ENCODE measurements around the gene BLNK. TPM values are rescaled to one million over a fixed set of nuclear protein-coding genes. Genes with fewer than 3 reads are reported as not detected.

Gene BLNK
- total and polyA plus RNA-seq, 2 of the 13 experiments (the other 11 are each of a cell fraction or from before 2014, with no cell fraction given), result not detected

DNA sequence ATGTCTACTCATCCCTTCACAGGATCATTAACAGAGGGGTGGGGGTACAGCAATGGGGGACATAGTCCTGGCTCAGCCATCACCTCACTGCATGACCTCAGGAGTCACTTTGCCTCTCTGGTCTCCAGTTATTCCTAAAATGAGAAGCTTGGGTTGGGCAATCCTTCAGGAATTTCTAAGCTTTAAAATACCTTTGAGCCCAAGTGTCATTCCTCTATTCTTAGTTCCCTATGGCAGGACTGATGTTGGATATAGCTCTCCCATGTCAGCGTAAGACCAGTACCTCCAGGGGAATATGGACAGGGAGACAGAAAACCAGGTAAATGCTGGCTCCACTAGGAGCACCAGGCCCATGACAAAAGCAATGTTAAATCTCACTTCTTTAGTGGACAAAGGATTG lies 34.5 kb downstream of the BLNK start:
- TF ChIP-seq, protein P1, sequence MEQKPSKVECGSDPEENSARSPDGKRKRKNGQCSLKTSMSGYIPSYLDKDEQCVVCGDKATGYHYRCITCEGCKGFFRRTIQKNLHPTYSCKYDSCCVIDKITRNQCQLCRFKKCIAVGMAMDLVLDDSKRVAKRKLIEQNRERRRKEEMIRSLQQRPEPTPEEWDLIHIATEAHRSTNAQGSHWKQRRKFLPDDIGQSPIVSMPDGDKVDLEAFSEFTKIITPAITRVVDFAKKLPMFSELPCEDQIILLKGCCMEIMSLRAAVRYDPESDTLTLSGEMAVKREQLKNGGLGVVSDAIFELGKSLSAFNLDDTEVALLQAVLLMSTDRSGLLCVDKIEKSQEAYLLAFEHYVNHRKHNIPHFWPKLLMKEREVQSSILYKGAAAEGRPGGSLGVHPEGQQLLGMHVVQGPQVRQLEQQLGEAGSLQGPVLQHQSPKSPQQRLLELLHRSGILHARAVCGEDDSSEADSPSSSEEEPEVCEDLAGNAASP (CRISPR knock-in tag; IDR thresholded peaks at IDR 0.05; ENCODE audit: borderline replicate concordance), result no peak
- no peak for TF ChIP-seq GATA4 (IDR thresholded peaks at IDR 0.05; ENCODE audit: borderline replicate concordance, low read depth)
- TF ChIP-seq CAMTA2 (CRISPR knock-in tag; IDR thresholded peaks at IDR 0.05; ENCODE audit: borderline replicate concordance), result no peak
- no peak for TF ChIP-seq ZNF446 (CRISPR knock-in tag; IDR thresholded peaks at IDR 0.05)
- TF ChIP-seq, protein P2, sequence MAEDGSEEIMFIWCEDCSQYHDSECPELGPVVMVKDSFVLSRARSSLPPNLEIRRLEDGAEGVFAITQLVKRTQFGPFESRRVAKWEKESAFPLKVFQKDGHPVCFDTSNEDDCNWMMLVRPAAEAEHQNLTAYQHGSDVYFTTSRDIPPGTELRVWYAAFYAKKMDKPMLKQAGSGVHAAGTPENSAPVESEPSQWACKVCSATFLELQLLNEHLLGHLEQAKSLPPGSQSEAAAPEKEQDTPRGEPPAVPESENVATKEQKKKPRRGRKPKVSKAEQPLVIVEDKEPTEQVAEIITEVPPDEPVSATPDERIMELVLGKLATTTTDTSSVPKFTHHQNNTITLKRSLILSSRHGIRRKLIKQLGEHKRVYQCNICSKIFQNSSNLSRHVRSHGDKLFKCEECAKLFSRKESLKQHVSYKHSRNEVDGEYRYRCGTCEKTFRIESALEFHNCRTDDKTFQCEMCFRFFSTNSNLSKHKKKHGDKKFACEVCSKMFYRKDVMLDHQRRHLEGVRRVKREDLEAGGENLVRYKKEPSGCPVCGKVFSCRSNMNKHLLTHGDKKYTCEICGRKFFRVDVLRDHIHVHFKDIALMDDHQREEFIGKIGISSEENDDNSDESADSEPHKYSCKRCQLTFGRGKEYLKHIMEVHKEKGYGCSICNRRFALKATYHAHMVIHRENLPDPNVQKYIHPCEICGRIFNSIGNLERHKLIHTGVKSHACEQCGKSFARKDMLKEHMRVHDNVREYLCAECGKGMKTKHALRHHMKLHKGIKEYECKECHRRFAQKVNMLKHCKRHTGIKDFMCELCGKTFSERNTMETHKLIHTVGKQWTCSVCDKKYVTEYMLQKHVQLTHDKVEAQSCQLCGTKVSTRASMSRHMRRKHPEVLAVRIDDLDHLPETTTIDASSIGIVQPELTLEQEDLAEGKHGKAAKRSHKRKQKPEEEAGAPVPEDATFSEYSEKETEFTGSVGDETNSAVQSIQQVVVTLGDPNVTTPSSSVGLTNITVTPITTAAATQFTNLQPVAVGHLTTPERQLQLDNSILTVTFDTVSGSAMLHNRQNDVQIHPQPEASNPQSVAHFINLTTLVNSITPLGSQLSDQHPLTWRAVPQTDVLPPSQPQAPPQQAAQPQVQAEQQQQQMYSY (CRISPR knock-in tag; IDR thresholded peaks at IDR 0.05), result no peak
- no peak for TF ChIP-seq NFE2L2 (IDR thresholded peaks at IDR 0.05; ENCODE audit: low read length)
- TF ChIP-seq POLR2AphosphoS2 (IDR thresholded peaks at IDR 0.05; ENCODE audit: low read depth, low read length), result no peak
- TF ChIP-seq FOSL1 (CRISPR knock-in tag; IDR thresholded peaks at IDR 0.05; ENCODE audit: borderline replicate concordance), result no peak
- TF ChIP-seq MATR3 (CRISPR knock-in tag; IDR thresholded peaks at IDR 0.05), result no peak
- no peak for TF ChIP-seq ZNF205 (CRISPR knock-in tag; IDR thresholded peaks at IDR 0.05)
- TF ChIP-seq, protein P3, sequence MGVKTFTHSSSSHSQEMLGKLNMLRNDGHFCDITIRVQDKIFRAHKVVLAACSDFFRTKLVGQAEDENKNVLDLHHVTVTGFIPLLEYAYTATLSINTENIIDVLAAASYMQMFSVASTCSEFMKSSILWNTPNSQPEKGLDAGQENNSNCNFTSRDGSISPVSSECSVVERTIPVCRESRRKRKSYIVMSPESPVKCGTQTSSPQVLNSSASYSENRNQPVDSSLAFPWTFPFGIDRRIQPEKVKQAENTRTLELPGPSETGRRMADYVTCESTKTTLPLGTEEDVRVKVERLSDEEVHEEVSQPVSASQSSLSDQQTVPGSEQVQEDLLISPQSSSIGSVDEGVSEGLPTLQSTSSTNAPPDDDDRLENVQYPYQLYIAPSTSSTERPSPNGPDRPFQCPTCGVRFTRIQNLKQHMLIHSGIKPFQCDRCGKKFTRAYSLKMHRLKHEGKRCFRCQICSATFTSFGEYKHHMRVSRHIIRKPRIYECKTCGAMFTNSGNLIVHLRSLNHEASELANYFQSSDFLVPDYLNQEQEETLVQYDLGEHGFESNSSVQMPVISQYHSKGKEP (CRISPR knock-in tag; IDR thresholded peaks at IDR 0.05), result no peak
- no peak for TF ChIP-seq RFX5 (IDR thresholded peaks at IDR 0.05; ENCODE audit: low read depth, low read length)
- TF ChIP-seq, protein P4, sequence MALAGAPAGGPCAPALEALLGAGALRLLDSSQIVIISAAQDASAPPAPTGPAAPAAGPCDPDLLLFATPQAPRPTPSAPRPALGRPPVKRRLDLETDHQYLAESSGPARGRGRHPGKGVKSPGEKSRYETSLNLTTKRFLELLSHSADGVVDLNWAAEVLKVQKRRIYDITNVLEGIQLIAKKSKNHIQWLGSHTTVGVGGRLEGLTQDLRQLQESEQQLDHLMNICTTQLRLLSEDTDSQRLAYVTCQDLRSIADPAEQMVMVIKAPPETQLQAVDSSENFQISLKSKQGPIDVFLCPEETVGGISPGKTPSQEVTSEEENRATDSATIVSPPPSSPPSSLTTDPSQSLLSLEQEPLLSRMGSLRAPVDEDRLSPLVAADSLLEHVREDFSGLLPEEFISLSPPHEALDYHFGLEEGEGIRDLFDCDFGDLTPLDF (CRISPR knock-in tag; IDR thresholded peaks at IDR 0.05), result no peak
- TF ChIP-seq ZFYVE20 (CRISPR knock-in tag; IDR thresholded peaks at IDR 0.05; ENCODE audit: borderline replicate concordance, low read depth), result no peak
- TF ChIP-seq RNF2 (conservative IDR thresholded peaks at IDR 0.05; ENCODE audit: low read depth), result no peak
- ATAC-seq (no peak), DNase-seq (ENCODE audit: low spot score) (no peak), FAIRE-seq (no peak)
- in situ Hi-C loops (cut with HindIII; ENCODE audit: extremely low pct_ligation_motif_present, low pct_unique_long_range_greater_than_20kb), result no loop called here
- Histone ChIP-seq H3K79me2 (ENCODE audit: insufficient read depth, low read length) (no peaks in the 10 kb centered on the region), H3K36me3 (replicated peaks in 1 of 2; ENCODE audit: control insufficient read depth in 1 of 2, insufficient read depth in 2 of 2, low read length in 2 of 2) (no peaks in the 10 kb centered on the region), H3K9me3 (ENCODE audit: low read length) (no peaks in the 10 kb centered on the region), H2AFZ (ENCODE audit: low read length) (no peak overlapping the region), H4K20me1 (ENCODE audit: insufficient read depth, low read length) (no peaks in the 10 kb centered on the region), H3K27ac (ENCODE audit: extremely low read length, insufficient read depth, low read length) (no peak overlapping the region), H3K4me1 (ENCODE audit: insufficient read depth, low read length) (0 out of 2 replicates have a peak, but pooled peaks cover 9% of the 10 kb centered on the region), H3K4me2 (ENCODE audit: low read depth, low read length) (no peak overlapping the region), H3K4me3 (replicated peaks in 1 of 3; ENCODE audit: insufficient read depth in 1 of 3, low read depth in 2 of 3, low read length in 3 of 3) (no peak overlapping the region), H3K9ac (ENCODE audit: insufficient read depth, low read depth, low read length) (no peak overlapping the region), H3K27me3 (ENCODE audit: control insufficient read depth in 1 of 2, insufficient read depth in 2 of 2, low read length in 2 of 2) (no peaks in the 10 kb centered on the region)
- POLR2A ChIA-PET, result no interaction called here
- 80% methylated on average over 1 of the region's 1 CpG for WGBS (ENCODE audit: low lambda C conversion rate)
- CTCF ChIA-PET (ENCODE audit: low intra/inter-chr PET ratio, low total read pairs), result no interaction called here
- intact Hi-C loops (cut with micrococcal nuclease; ENCODE audit: unreplicated experiment), result no loop called here
- BruUV-seq (replicated peaks), result no TSS peak
